ENCODE results near the gene FTO.

The FTO gene

GRCh38 chr16:53946746-53947386 is 242.9 kb downstream of the FTO start:
- DNase-seq, result no peak

- no peak for DNase-seq
These were observed 243.7 kb downstream of the FTO start for GRCh38 chr16:53947642-53948041.

DNA sequence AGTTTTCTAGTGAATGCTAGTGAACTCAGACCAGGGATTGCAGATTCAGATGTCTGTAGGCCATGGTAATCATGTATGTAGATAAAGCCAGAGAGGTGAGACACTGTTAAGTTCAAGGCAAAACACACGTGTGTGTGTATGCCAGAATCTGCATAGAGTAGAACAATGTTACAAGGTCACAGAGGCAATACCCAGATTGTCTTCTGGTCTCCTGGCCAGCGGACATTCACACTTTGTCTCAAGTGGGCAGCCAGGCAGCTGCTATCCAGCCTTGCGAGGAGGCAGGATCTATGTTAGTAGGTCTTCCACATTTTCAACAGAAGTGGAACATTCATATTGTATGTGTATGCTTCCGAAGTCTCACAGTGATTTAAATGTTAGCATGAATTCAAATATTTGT is 244.4 kb downstream of the FTO start:
- no peak for DNase-seq

DNA sequence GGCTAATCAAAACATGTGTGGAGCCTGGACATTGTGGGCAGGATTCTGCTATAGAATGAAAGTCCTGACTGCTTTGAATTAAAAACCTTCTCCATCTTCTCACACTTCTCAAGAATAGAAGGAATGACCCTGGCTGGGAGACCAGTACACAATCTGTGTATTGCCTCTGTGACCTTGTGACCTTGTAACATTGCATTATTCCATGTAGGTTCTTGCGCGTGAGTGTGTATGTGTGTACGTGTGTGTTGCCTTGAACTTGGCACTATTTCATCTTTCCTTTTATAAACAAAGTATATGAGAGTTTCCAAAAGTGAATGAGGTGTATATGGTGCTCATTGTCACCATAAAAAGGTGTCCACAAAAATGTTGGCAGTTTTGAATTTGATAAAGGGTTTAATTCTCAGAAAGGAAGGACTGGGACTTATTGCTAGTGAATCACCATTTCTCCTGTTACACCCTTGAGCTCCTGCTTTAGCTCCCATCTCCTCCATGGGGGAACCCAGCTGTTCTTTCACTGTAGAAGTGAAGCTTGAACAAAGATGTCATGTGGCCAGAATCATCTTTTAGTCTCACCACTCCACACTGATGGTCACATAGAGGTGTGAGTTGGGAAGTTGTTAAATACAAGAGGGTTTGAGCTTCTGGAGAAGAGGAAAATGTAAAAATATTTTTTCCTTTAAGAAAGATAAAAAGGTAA is 244.9 kb downstream of the FTO start:
- no peak for DNase-seq

DNA sequence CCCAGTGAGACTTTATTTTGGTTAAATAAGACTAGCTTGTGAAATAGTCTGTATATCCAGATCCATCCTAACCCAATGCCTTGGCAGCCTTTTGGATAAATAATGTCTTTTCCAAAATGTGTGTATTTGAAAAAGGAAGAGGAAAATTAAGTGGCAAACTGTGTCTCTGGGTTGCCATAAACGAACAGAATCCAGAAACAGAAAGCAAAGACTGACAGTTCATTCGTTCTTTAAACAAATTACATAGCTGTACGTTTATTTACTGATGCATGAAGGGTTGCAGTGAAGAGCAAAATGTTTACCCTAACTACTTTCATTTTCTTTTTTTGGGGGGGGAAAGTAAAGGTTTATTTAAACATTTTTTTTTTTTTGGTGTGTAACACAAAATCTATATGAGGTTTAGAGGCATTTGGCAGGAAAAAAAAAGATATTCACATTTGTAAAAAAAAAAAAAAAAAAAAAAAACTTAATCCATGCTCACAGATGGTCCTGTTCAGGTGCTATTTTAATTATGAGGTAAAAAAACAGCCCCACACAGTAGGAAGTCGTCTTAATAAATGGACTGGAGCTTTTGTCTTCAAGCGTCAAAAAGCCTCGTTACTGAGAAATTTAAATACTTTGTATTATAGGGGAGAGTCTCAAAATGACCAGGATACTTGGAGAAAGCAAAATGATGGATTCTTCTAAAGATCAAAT is 245.9 kb downstream of the FTO start:
- no peak for DNase-seq

DNA sequence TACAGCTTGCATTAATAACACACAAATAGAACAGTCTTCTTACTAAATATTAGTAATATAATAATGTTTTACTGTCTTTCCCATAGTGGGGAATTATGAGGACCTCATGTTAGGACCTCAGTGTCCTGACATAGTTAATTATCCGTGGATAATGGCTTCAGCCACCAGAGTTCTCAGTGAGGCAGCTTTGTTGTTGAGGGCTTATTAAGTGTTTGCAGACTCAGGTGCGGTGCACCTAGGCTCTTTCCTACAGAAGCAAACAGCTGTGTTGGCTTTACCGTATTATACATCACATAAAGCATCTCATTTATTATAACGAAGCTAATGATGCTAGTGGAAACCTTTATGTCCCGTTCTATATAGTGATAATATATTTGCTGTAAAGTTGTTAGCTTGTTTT is 246.7 kb downstream of the FTO start:
- DNase-seq, result no peak

DNA sequence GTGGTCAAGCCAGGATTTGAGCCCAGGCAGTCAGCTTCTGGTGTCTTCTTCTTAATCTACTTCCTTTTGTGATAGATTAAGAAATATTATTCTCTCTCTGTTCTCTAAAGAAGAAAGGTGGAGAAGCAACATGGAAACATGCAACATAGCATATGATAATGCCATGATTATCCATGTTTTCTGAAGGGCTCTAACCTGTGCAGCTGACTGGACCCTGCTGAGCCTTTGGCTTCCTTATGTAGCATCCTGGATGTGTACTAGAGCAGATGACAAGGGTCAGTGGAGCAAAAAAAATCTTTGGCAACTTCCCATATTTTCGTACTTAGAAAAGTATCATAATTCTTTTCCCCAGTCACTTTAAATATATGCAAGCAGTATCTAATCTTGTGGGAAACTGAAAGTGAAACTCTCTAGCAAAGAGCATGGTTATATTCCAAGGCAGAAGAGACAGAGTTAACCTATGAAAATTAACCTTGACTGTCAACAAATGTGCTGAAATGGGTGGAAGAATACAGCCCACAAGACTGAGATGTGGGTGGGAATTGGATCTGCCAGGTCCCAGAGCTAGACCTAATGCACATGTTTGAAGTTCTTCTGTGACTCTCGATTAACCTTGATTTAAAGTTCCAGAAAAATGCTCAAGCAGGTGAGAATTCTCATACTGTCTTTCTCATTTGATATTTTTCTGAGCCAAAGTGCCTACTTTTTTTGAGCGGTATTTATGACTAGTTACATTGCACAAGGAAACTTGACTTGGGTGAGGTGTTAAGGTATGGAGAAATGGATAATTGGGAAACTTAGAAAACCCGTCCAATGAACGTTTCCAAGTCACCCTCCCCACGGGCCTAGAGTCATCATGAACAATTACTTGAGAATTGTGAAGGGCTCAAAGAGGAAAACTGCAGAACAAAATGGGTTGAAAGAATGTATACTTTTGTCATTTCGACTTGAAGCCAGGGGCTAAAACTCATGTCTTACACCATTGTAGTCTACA is 248.6 kb downstream of the FTO start:
- no peak for DNase-seq

GRCh38 chr16:53953336-53953735 is 249.4 kb downstream of the FTO start:
- DNase-seq, result no peak

DNA sequence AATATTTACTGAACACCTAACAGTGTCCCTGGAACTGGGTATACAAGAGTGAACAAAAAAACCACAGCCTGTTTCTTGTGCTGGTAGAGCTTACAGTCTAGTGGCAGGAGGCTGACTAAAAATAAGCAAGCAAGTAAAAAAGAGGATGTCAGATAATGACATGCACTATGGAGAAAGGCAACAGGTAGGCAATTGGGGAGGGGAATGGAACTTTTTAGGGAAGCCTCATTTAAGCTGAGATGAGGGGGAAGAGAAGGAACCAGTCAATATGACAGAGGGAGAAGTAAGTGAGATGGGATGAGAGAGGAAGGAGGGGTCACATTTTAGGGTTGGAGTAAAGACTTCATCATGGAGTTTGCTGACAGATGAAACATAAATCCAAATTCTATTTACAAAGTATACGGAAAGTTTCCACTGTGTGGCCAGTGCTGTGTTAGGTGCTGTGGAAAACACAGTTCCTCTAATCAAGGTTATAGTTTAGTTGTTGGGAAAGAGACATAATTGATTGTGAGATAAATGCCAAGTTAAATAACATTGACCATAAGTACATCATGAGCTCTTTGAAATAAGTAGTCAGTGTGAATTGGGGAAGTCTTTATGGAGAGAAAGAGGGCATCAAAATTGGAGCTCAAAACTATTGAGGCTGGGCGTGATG is 251.4 kb downstream of the FTO start:
- no peak for DNase-seq

- DNase-seq, result no peak
These were observed 254.5 kb downstream of the FTO start for GRCh38 chr16:53958341-53958880.

DNA sequence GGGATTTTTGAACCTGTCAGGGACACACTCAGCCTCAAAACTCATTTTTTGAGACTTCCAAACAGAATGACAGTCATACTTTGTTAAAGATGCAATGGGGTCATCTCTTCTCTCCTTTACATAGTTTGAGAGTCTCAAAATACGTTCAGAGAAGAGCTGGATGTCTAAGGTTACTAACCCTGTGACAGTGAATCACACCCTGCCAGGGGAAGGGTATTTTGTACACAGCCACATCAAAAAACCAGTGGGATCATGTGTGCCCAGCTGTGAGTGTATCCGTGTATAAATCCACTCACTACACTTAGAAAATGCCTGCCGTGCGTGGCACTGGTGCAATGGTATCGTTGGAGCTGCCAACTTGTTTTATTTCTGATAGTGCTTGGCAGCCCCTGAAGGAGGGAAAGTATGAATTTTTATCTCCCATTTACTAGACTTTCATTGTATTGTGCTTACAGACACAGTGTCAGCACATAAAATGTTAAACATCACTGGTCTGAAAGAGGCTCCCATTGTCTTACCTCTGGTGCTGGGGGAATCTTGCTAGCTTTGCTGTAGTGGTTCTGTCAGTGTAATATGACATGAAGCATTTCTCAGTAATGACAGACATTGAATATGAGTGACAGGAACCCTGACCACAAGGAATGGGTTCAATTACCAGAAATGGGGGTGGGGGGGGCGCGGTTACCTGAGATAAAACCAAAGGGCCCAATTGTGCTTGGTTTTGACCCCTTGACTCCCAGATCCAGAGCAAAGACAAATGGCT is 256.3 kb downstream of the FTO start:
- DNase-seq, result no peak

GRCh38 chr16:53960954-53961616 is 257.1 kb downstream of the FTO start:
- DNase-seq, result no peak

- DNase-seq, result no peak
These were observed 258.1 kb downstream of the FTO start for GRCh38 chr16:53962041-53962440.

DNA sequence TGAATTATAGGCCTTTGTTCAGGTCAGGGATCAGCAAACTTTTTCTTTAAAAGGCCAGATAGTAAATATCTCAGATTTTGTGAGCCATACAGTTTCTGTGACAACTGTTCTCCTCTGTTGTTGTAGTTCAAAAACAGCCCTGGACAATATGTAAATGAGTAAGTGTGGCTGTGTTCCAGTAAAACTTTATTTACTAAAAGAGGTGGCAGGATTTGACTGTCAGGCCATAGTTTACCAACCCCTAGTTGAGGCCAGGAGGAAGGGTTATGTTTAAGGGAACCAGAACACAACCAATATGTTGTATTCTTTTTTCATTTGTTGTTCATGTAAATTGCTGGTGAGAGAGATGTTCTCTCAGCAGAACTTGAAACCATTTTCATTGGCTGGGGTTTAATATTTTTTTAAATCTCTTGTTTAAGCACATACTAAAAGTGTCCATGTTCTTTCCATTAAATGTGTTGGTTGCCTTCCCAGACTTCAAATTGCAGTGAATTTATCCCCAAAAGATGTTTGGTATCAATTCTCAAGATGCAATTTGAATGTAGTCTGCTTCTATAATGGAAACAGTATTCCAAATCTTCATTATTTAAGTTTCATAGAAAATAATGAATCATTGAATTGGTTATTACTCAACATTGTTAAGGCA is 260.3 kb downstream of the FTO start:
- DNase-seq, result no peak

DNA sequence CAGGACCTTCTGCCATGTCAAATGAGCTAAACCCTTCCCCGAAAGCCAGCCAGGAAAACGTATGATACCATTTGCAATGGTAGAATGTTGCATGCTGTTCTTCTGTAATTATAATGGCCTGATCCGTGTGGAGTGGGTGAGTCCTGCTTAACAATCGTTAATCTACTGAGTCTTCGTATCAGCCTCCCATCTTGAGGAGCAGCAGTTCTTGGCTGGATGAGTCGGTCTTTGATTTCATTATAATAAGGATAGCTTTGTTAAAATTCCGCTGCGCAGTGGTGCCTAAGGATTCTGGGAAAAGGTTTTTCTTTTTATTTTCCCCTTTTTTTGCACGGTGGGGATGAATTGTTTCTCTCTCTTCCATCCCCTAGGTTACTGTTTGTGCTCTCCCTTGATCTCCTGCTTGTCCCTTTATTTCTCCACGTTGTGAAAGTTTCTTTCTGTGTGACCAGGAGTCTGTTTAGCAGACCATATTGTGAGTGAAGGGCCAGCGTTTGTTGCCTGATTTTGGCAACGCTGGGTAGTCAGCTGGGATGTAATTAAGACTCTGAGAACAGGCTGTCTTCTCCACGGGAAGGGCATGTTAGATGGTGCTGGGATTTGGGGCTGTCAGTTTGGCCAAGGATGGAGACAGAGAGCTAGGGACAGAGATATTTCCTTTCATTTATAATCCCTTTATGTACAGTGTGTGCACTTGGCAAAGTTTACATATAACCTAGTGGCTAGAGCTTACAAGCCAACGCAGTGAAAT is 263.0 kb downstream of the FTO start:
- DNase-seq, result no peak

DNA sequence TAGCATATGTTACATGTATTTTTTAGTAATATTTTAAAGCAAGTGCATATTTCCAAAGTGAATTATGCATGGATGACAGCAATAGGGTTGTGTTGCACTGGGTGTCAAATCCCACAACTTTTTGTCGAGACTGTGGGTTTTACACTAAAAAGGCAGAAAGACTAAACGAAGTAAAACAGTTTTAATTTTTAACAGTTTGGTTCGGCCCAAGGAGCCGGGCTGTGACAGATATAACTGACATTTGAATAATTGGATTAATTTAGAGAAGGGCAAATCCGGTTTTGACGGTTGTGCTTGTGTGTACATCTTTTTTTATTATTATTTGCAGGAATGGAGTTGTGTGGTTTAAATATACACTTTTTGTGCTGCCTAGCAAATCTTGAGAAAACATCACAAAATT is 263.6 kb downstream of the FTO start:
- DNase-seq, result no peak

- no peak for DNase-seq
These were observed 264.5 kb downstream of the FTO start for GRCh38 chr16:53968454-53968853.

- no peak for DNase-seq
These were observed 264.9 kb downstream of the FTO start for GRCh38 chr16:53968896-53969295.

DNA sequence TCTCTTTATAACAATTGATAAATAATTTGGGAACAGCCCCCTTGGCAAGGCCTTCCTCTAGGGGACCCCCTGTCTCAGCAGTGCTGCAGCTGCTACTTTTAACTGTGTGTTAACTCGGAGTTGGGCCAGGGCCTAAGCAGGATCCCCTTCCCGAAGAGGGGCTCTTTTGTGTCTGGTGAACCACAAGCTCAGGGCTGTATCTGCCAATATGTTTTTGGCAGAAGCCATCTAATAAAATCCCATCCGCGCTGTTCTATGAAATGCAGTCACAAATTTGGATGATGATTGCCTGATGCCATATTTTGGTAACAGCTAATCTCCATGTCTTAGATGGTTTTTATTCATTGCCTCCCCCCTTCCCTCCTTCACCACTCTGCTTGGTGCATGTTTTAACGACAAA is 267.7 kb downstream of the FTO start:
- DNase-seq, result no peak

DNA sequence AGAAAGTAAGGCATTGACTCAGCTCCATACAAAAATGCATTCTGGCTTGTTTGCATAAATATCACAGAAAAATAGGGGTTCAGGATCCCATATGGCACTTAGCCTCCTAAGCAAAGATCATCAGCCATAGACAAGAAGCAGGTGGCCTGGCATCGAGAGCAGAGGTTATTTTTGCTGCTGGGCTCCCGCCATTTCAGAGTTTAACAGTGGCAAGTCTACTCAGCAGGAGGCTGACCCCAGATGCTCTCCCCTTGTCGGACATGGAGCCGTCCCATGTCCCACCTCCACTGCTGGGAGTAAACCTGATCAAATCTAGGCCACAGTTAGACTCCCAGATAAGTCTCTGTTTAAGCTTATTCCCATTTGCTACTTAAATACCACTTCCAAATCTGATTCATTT is 269.1 kb downstream of the FTO start:
- no peak for DNase-seq
